GOT3 (cell line): Measurements from ENCODE around the gene C9.
"Not testable (repeated sequence)": the region's sequence is repeated elsewhere in the genome, so short reads cannot be mapped to it uniquely, and the experiment has no call there.

ENCODE experiments used
- DNase-seq: peaks from one replicate; lab custom pipeline; 2025; ENCODE audit warnings: mixed read lengths; lab: John Stamatoyannopoulos, UW

C9 gene

DNA sequence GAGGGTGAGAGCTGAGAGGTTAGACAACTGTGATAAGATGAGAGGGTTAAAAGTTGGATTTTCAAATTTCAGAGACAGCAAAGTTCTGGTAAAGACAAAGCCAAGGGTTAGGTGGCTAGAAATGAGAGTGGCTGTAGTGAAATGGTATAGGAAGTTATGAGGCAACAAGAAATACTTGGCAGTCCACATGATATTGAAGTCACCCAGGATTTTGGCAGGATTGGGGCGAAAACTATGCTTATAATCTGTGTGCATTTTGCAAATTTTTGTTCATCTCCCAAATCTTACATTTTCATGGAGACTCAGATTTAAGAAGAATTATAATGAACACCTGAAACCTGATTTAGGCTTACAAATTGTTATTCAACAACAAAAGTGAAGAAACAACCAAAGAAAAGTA, 35.6 kb downstream of the C9 start:
- no peak for DNase-seq

GRCh38 chr5:39323542-39323941, 40.8 kb downstream of the C9 start:
- no peak for DNase-seq

DNA sequence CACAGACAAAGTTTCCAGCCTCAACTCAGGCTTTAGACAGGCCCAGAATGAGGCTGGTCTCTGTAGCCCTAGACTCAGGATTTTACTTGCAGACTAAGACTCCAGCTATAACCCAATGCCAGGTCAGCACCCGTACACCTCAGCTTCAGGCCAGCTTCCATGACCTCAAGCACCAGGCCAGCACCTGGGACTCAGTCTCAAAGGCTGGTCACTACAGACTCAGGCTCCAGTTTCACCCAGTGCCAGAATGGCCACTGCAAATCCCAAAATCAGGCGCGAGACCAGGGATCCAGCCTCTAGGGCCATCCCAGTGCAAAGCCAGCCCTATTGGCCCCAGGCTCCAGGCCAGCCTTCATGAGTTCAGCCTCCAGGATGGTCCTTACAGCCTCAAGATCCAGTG, 44.9 kb downstream of the C9 start:
- no peak for DNase-seq

DNA sequence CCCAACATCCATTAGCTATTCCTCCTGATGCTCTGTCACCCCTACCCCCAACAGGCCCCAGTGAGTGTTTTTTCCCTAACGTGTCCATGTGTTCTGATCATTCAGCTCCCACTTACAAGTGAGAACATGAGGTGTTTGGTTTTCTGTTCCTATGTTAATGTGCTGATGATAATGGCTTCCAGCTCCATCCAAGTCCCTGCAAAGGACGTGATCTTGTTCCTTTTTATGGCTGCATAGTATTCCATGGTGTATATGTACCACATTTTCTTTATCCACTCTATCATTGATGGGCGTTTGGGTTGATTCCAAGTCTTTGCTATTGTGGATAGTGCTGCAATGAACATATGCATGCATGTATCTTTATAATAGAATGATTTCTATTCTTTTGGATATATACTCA, 47.8 kb downstream of the C9 start:
- DNase-seq = not testable (repeated sequence)

GRCh38 chr5:39315995-39316394, 48.3 kb downstream of the C9 start:
- DNase-seq = no peak

DNA sequence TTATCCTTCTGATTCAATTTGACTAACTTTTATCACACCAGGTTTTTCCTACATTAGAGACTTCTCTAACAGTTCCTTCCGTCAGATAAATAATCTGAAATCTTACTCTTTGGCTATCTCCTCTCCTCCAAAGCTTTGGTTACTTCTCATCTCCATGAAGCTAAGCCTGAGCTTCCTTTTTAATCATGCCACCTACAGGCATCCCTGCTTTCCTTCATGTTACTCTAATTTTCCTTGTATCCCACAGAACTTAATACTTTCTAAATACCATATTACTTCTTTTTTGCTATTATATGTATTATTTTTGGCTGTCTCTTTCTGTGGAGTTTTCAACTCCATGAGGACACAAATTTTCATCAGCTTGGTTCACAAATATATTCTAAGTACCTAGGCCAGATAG, 49.7 kb downstream of the C9 start:
- no peak for DNase-seq

DNA sequence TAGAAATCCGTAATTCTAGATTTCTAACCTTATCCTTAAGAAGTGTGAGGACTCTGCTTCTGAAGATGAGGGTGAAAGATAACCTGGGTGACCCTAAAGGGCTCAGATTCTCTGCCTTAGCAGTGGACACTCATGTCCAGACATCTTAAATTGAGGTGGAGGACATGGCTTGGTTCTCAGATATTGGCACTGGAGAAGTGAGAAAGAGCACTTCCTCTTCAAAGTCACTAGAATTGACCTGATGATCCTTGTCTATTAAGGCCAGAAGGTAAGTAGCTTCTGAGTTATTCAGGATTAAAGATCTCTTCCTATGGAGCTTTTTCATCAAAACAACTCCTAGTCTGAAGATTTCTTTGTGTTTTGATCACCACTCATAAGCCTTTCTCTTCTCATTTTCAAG, 54.8 kb downstream of the C9 start:
- DNase-seq = no peak

DNA sequence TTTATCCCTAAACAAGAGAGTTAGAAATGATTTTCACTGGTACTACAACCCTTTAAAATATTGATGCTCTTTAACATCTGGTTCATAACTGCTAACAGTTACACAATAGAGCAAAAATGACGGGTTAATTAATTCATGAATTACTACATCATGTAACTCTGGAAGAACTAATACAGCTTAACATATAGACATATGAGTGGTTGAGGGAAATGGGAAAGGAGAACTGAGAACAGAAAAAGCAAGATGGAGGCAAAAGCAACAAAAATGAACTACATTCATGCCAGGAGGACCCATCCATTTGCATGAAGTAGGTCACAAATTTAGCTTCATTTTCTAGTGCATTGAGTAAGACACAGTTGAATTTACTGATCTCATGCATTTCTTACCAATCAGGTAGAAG, 61.8 kb downstream of the C9 start:
- no peak for DNase-seq

- no peak for DNase-seq
These were observed 62.9 kb downstream of the C9 start for GRCh38 chr5:39301406-39301805.

- DNase-seq = no peak
These were observed 64.3 kb downstream of the C9 start for GRCh38 chr5:39299962-39300361.

- no peak for DNase-seq
These were observed 69.6 kb downstream of the C9 start for GRCh38 chr5:39294736-39295135.

DNA sequence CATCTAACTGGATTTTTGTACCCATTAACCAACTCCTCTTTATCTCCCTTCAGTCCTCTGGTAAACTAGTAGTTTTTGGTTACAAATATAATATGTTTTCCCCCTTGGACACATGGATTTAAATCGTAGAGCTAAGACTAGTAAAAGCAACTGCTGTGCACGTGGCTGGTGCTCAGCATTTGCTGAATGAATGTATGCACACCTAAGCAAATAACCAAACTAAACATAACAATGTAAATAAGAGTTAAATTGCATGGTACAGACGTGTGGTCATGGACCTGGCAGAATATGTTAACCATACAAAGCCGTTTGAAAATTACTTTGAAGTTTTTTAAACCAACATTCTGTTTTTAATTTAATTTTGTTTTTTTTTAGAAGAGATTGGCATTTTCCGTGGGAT, 79.7 kb downstream of the C9 start:
- DNase-seq = no peak

GRCh38 chr5:39283231-39283818, 81.0 kb downstream of the C9 start:
- DNase-seq = no peak

- DNase-seq = no peak
These were observed 81.7 kb downstream of the C9 start for GRCh38 chr5:39282561-39282960.

DNA sequence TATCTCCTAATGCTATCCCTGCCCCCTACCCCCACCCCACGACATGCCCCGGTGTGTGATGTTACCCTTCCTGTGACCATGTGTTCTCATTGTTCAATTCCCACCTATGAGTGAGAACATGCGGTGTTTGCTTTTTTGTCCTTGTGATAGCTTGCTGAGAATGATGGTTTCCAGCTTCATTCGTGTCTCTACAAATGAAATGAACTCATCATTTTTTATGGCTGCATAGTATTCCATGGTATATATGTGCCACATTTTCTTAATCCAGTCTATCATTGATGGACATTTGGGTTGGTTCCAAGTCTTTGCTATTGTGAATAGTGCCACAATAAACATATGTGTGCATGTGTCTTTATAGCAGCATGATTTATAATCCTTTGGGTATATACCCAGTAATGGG, 88.4 kb downstream of the C9 start:
- not testable (repeated sequence) for DNase-seq

DNA sequence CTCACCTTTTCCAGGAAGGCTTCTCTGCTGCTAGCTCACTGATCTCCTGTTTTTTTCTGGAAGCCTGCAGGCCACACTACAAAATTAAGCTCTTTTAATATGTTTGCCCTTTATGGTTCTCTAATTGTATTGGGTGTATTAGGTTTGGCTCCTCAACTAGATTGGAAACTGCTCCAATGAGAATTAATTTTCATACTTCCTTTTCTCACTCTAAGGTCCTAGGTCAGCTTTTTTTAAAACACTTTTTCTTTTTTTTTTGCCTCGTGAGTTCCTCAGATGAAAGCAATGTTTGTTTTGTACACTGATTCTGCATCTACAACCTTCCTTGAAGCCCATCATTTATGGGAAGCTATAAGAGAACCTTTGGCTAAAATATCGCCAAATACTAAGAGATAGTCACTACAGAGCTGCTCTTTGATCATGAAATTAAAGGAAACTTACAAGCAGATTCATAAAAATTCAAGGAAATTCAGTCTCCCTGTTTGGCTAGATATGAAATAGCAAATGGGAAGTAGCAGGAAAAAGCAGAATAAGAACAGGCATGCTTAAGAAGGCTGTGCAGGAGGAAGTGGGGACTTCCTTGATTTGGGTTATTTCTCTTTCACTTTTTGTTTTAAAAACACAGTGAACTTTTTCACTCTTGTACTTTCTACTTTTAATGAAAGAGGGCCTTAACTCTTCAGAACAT, 89.8 kb downstream of the C9 start:
- no peak for DNase-seq

- DNase-seq = no peak
These were observed 90.9 kb downstream of the C9 start for GRCh38 chr5:39273314-39273954.

DNA sequence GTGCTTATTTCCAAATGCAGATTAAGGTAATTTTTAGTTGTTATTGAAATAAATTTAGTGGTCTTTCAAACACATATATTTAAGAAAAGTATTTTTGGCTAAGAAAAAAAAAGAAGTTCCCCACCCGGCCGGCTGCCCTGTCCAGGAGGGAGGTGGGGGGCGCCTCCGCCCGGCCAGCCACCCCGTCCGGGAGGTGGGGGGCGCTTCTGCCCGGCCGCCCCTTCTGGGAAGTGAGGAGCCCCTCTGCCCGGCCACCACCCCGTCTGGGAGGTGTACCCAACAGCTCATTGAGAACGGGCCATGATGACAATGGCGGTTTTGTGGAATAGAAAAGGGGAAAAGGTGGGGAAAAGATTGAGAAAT, 91.4 kb downstream of the C9 start:
- not testable (repeated sequence) for DNase-seq

GRCh38 chr5:39270225-39270848, 94.0 kb downstream of the C9 start:
- no peak for DNase-seq

DNA sequence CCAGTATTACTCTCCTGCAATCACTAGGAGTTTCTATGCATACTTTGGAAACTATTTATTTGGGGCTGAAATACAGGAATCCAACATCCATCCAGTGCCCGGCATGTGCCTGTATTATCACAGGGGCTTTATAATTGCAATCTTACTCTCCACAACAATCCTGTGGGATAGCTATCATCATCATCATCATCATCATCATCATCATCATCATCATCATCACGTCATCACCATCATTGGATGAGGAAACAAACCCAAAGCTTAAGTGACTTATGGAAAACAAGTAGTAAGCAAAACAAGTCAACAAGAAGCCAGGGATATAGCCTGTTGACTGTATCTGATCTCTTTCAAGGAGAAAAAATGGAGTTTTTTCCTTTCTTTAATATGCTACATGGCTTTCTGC, 97.1 kb downstream of the C9 start:
- no peak for DNase-seq

- no peak for DNase-seq
These were observed 97.9 kb downstream of the C9 start for GRCh38 chr5:39266442-39266841.

DNA sequence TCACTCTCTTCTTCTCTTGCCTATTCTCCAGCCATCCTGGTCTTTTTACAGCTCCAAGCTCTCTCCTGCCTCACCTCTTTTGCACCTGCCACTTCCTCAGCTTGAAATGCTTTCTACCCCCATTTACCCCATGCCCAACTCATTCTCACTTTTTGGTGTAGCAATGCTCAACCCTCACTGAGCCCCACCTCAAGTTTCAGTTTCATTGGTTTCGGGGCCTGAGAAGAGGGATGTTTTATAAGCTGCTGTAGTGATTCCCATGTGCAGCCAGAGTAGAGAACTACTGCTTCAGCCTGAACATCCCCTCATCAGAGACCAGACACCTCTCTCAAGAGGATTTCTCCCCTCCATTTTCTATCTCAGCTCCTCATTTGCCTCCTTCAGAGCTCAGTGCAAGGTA, 99.8 kb downstream of the C9 start:
- no peak for DNase-seq

GRCh38 chr5:39262981-39263380, 101.3 kb downstream of the C9 start:
- DNase-seq = no peak
